Stimulated activated naive CD8-positive, alpha-beta T cell treated with anti-CD3 and anti-CD28 coated beads, Interleukin-15, Interleukin-2, amounts not matched to agents 100 U/mL and 50 U/mL, for 24 hours (primary cell): ENCODE data around the gene GJD4.

ENCODE experiments used
- ATAC-seq: fragments of 150-1000 bp; cut with Tn5 transposase; one replicate; pipeline ENCODE4 v1.10.0; 2021
- DNase-seq: peaks from one replicate; pipeline ENCODE4 v3.0.0; 2021

Gene GJD4

DNA sequence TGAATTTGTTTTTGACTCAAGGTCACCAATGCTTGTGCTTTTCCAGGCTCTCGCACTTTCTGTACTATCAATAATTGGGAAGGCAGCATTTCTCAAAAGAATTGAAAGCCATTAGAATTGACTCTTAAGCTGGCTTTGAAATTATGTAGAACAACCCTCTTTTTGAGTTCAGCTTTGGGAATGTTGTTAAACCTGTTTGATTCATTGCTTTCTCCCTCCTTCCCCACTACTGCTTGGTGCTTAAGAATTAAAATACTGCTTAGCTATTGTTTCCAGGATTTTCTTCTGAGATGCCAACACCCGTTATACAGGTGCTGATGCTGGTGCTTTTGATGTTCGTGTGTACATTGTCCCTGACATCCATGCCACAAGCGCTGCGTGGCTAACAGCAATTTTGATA lies 52.5 kb downstream of the GJD4 start:
- ATAC-seq, result no peak
- DNase-seq, result no peak
